NT2/D1 (cell line): ENCODE data around the gene RNASEH1.

Experiments
- YY1 ChIP-seq: IDR thresholded peaks from 2 replicates; pipeline ENCODE4 v1.6.1; 2011; ENCODE audit not compliant: insufficient read length, insufficient read depth
- ZNF274 ChIP-seq: IDR thresholded peaks from 2 replicates; pipeline ENCODE4 v1.6.1; 2011; ENCODE audit warnings: mild to moderate bottlenecking, low read depth, low read length

- TF ChIP-seq YY1: no peak
- TF ChIP-seq ZNF274: no peak
These were observed 28.1 kb upstream of the RNASEH1 start for GRCh38 chr2:3586220-3586619.
